SK-N-MC (cell line): ENCODE measurements around the gene GRIA1.

Experiments
- EZH2 ChIP-seq: fragments of 200-600 bp; sonication (generic); IDR thresholded peaks from one replicate; pipeline ENCODE4 v1.6.1; 2017; ENCODE audit warnings: antibody characterized with exemption
- POLR2AphosphoS5 ChIP-seq: IDR thresholded peaks from 2 replicates; pipeline ENCODE4 v1.6.1; 2012; ENCODE audit warnings: mild to moderate bottlenecking, low read depth, low read length, borderline replicate concordance

DNA sequence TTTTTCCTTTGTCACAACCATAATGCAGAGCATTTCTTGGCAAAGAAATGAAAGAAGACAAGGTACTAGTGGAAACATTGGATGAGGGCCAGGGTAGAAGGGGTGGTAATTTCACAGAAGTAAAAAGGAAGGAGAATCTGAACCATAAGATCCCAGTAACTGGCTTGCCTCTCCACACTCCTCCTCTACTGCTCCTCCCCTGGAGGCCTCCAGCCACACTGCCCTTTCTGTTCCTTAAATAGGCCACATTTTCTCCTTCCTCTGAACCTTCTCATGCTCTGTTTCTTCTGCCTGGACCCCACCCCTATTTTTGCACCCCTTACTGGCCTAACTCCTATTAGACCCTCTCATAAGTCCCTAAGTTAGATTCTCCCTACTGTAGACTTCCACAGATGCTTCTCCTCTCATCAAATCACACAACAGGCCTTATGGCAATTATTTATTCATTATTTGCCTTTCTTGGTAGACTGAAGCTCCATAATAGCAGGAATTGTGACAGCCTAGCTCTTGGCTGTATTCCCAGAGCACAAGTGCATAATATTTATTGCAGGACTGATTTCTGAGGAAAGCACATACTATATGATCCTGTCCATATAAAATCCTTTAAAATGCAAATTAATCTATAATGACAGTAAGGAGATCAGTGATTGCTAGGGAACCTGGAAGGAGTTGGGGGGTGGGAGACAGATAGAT, 31.3 kb upstream of the GRIA1 start:
- TF ChIP-seq POLR2AphosphoS5, result no peak
- TF ChIP-seq EZH2, result no peak
